HepG2 (cell line): ENCODE data around the gene OARD1. TPM values are rescaled to one million over a fixed set of nuclear protein-coding genes. Genes with fewer than 3 reads are reported as not detected.

Source experiments
- CBX1 ChIP-seq: IDR thresholded peaks from one replicate; pipeline ENCODE4 v1.6.1; 2016; ENCODE audit warnings: antibody characterized with exemption, low read depth
- EEA1 ChIP-seq: sonication (generic); formaldehyde crosslinking; IDR thresholded peaks from 2 replicates; pipeline ENCODE4 v1.5.1; 2020; ENCODE audit warnings: mild to moderate bottlenecking, missing genetic modification reagents, borderline replicate concordance
- HOXA9 ChIP-seq: sonication (generic); formaldehyde crosslinking; IDR thresholded peaks from 2 replicates; pipeline ENCODE4 v1.8.1; 2022; ENCODE audit warnings: missing genetic modification reagents, mild to moderate bottlenecking, moderate library complexity, borderline replicate concordance
- NFIB ChIP-seq: sonication (generic); formaldehyde crosslinking; IDR thresholded peaks from 2 replicates; pipeline ENCODE4 v1.9.0; 2021; ENCODE audit warnings: missing genetic modification reagents, mild to moderate bottlenecking, borderline replicate concordance
- PCBP2 ChIP-seq: fragments of 200-400 bp; formaldehyde crosslinking; optimal IDR thresholded peaks from 2 replicates; pipeline ENCODE3; 2018; ENCODE audit warnings: low read length, low read depth; ENCODE audit not compliant: poor library complexity, severe bottlenecking
- RBM39 ChIP-seq: fragments of 200-400 bp; formaldehyde crosslinking; IDR thresholded peaks from one replicate; pipeline ENCODE4 v1.6.1; 2018; ENCODE audit warnings: antibody characterized with exemption, mild to moderate bottlenecking, low read depth, low read length; ENCODE audit not compliant: poor library complexity, severe bottlenecking
- RNF2 ChIP-seq: fragments of 450-650 bp; conservative IDR thresholded peaks from 2 replicates; pipeline ENCODE4 v1.6.1; 2016; ENCODE audit warnings: low read depth
- SMAD3 ChIP-seq: sonication (generic); formaldehyde crosslinking; IDR thresholded peaks from 2 replicates; pipeline ENCODE4 v1.4.0; 2020; ENCODE audit warnings: missing genetic modification reagents
- SRSF1 ChIP-seq: fragments of 200-400 bp; formaldehyde crosslinking; optimal IDR thresholded peaks from 2 replicates; pipeline ENCODE3; 2017; ENCODE audit warnings: mild to moderate bottlenecking, low read depth, low read length, moderate library complexity
- ZBTB42 ChIP-seq: sonication (generic); formaldehyde crosslinking; IDR thresholded peaks from 2 replicates; pipeline ENCODE4 v1.5.0; 2020; ENCODE audit warnings: mild to moderate bottlenecking, missing genetic modification reagents
- ZC3H13 ChIP-seq: sonication (generic); formaldehyde crosslinking; IDR thresholded peaks from 2 replicates; pipeline ENCODE4 v1.8.1; 2023; ENCODE audit warnings: mild to moderate bottlenecking, missing genetic modification reagents, moderate library complexity
- ZNF225 ChIP-seq: sonication (generic); formaldehyde crosslinking; IDR thresholded peaks from 2 replicates; pipeline ENCODE4 v1.4.0; 2020; ENCODE audit warnings: mild to moderate bottlenecking, missing genetic modification reagents
- ZNF24 ChIP-seq: fragments of 450-650 bp; IDR thresholded peaks from 2 replicates; pipeline ENCODE4 v1.6.1; 2017; ENCODE audit warnings: antibody characterized with exemption, mild to moderate bottlenecking
- ZNF326 ChIP-seq: sonication (generic); formaldehyde crosslinking; IDR thresholded peaks from 2 replicates; pipeline ENCODE4 v1.4.0; 2020; ENCODE audit warnings: missing genetic modification reagents, borderline replicate concordance
- ZNF572 ChIP-seq: sonication (generic); formaldehyde crosslinking; IDR thresholded peaks from 2 replicates; pipeline ENCODE4 v1.5.1; 2020; ENCODE audit warnings: mild to moderate bottlenecking, missing genetic modification reagents
- ZNF790 ChIP-seq: sonication (generic); formaldehyde crosslinking; IDR thresholded peaks from 2 replicates; pipeline ENCODE4 v1.8.0; 2022; ENCODE audit warnings: missing genetic modification reagents, mild to moderate bottlenecking, borderline replicate concordance
- ZZZ3 ChIP-seq: sonication (generic); formaldehyde crosslinking; IDR thresholded peaks from 2 replicates; pipeline ENCODE4 v1.4.0; 2020; ENCODE audit warnings: missing genetic modification reagents, mild to moderate bottlenecking, borderline replicate concordance
- polyA plus RNA-seq, 8 experiments: library from polyadenylated mRNA; depleted of rRNA in 3 of 8; stranded (reverse) in 7 of 8; unstranded in 1 of 8; fragments of >200 nt; fragmentation: Illumina TruSeq in 4 of 8; extraction: Trizol in 4 of 8; gene quantifications; 2 replicates each; pipeline versions ENCODE4 v1.2.1 to v1.2.3, GENCODE V29; 2011 to 2016; ENCODE audit warnings: low read depth in 4 of 8, missing spikeins in 1 of 8, mixed read lengths in 1 of 8; ENCODE audit not compliant: insufficient read depth in 1 of 8
- total RNA-seq, 5 experiments: library from RNA; depleted of rRNA; stranded (reverse); fragments of >200 nt; fragmentation: Illumina TruSeq; extraction: Trizol; gene quantifications; 2 replicates each; pipeline ENCODE4 v1.2.3, GENCODE V29; 2016; ENCODE audit warnings: low read depth in 1 of 5
- TF ChIP-seq, protein P1 (sequence below): sonication (generic); formaldehyde crosslinking; conservative IDR thresholded peaks from 2 replicates; pipeline ENCODE4 v1.8.0; 2022; ENCODE audit warnings: low read depth, missing genetic modification reagents
- TF ChIP-seq, protein P2 (sequence below): IDR thresholded peaks from 2 replicates; pipeline ENCODE4 v1.6.1; 2012; ENCODE audit warnings: inconsistent platforms
- TF ChIP-seq, protein P3 (sequence below): sonication (generic); formaldehyde crosslinking; IDR thresholded peaks from 2 replicates; pipeline ENCODE4 v1.4.0; 2020; ENCODE audit warnings: missing genetic modification reagents, mild to moderate bottlenecking, borderline replicate concordance
- TF ChIP-seq, protein P4 (sequence below): sonication (generic); formaldehyde crosslinking; IDR thresholded peaks from 2 replicates; pipeline ENCODE4 v1.4.0; 2020; ENCODE audit warnings: missing genetic modification reagents, borderline replicate concordance
- TF ChIP-seq, protein P5 (sequence below): sonication (generic); formaldehyde crosslinking; IDR thresholded peaks from 2 replicates; pipeline ENCODE4 v1.5.0; 2020; ENCODE audit warnings: missing genetic modification reagents

Gene OARD1
- total and polyA plus RNA-seq, 2 of the 13 experiments (the other 11 are each of a cell fraction or from before 2014, with no cell fraction given): 18.4 to 49.0 TPM

DNA sequence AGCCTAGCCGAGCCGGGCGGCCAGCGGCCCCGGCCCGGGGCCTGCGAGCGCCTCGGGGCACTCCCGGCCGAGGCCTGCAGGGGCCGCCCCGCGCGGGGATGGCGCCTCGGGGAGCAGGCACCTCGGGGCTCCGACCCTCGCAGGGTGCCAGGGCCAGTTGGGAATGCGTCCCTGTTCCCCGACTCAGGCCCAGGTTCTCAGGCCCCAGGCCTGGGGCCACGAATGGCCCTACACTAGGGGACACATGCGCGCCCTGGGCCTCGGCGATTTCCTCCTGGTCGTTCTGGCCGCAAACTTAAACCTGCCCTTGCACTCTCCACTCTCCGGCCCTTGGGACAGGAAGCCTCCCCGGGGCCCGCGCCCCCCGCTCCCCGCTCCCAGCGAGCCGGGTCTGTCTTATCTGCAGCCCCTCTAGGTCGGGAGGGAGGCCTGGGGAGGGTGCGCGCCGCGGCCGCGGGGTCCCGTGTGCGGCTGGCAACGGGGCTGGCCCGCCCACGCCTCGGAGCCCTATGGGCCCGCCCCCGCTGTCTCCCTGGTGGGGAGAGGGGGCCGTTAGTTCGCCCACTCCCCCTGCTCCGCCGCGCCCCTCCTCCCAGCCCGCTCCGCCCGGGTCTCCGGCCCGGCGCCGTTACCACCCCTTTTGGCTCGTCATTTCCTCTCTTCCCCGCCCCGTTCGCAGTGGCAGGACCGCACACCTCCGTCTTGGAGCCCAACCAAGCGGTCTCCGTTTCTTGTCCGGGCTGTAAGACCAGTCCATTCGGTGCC is 1.2 kb upstream of the OARD1 start (continued):
- TF ChIP-seq, protein P1, sequence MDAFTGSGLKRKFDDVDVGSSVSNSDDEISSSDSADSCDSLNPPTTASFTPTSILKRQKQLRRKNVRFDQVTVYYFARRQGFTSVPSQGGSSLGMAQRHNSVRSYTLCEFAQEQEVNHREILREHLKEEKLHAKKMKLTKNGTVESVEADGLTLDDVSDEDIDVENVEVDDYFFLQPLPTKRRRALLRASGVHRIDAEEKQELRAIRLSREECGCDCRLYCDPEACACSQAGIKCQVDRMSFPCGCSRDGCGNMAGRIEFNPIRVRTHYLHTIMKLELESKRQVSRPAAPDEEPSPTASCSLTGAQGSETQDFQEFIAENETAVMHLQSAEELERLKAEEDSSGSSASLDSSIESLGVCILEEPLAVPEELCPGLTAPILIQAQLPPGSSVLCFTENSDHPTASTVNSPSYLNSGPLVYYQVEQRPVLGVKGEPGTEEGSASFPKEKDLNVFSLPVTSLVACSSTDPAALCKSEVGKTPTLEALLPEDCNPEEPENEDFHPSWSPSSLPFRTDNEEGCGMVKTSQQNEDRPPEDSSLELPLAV (CRISPR knock-in tag): no peak
- TF ChIP-seq ZNF790 (CRISPR knock-in tag) (no peak), RBM39 (peak; percentile 65), ZNF225 (CRISPR knock-in tag) (no peak; the same call in 1 of the 2 replicates), EEA1 (peak; percentile 56; the same call in 1 of the 2 replicates), ZBTB42 (CRISPR knock-in tag) (no peak), ZNF326 (no peak), ZNF572 (CRISPR knock-in tag) (0 out of 2 replicates have a peak, but pooled peaks have one; percentile 58), ZZZ3 (CRISPR knock-in tag) (peak; percentile 4; the same call in 1 of the 2 replicates), SMAD3 (CRISPR knock-in tag) (0 out of 2 replicates have a peak, but pooled peaks have one; percentile 20), SRSF1 (peak; percentile 85), NFIB (no peak), ZNF24 (0 out of 2 replicates have a peak, but pooled peaks have one; percentile 8), RNF2 (peak; percentile 69), HOXA9 (no peak), PCBP2 (no peak), ZC3H13 (CRISPR knock-in tag) (no peak), CBX1 (peak; percentile 21)
- TF ChIP-seq, protein P2, sequence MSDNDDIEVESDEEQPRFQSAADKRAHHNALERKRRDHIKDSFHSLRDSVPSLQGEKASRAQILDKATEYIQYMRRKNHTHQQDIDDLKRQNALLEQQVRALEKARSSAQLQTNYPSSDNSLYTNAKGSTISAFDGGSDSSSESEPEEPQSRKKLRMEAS: peak; percentile 3; the same call in 1 of the 2 replicates
- TF ChIP-seq, protein P3, sequence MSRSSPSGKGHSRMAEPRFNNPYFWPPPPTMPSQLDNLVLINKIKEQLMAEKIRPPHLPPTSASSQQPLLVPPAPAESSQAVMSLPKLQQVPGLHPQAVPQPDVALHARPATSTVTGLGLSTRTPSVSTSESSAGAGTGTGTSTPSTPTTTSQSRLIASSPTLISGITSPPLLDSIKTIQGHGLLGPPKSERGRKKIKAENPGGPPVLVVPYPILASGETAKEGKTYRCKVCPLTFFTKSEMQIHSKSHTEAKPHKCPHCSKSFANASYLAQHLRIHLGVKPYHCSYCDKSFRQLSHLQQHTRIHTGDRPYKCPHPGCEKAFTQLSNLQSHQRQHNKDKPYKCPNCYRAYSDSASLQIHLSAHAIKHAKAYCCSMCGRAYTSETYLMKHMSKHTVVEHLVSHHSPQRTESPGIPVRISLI (CRISPR knock-in tag): peak; percentile 17; the same call in 1 of the 2 replicates
- TF ChIP-seq, protein P4, sequence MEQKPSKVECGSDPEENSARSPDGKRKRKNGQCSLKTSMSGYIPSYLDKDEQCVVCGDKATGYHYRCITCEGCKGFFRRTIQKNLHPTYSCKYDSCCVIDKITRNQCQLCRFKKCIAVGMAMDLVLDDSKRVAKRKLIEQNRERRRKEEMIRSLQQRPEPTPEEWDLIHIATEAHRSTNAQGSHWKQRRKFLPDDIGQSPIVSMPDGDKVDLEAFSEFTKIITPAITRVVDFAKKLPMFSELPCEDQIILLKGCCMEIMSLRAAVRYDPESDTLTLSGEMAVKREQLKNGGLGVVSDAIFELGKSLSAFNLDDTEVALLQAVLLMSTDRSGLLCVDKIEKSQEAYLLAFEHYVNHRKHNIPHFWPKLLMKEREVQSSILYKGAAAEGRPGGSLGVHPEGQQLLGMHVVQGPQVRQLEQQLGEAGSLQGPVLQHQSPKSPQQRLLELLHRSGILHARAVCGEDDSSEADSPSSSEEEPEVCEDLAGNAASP (CRISPR knock-in tag): no peak
- TF ChIP-seq, protein P5, sequence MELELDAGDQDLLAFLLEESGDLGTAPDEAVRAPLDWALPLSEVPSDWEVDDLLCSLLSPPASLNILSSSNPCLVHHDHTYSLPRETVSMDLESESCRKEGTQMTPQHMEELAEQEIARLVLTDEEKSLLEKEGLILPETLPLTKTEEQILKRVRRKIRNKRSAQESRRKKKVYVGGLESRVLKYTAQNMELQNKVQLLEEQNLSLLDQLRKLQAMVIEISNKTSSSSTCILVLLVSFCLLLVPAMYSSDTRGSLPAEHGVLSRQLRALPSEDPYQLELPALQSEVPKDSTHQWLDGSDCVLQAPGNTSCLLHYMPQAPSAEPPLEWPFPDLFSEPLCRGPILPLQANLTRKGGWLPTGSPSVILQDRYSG: peak; percentile 88; the same call in 1 of the 2 replicates
